PC-3 (cell line): Measurements from ENCODE around the gene VPS26B.

Experiments
- CTCF ChIP-seq: fragments of 300-600 bp; sonication (generic); conservative IDR thresholded peaks from 2 replicates; pipeline ENCODE4 v1.5.1; 2017; ENCODE audit warnings: antibody characterized with exemption, low read depth, mild to moderate bottlenecking, low read length
- EZH2 ChIP-seq: fragments of 300-600 bp; sonication (generic); IDR thresholded peaks from one replicate; pipeline ENCODE4 v1.6.1; 2017; ENCODE audit warnings: antibody characterized with exemption, mild to moderate bottlenecking, low read length; ENCODE audit not compliant: unreplicated experiment
- EZH2phosphoT487 ChIP-seq: fragments of 300-600 bp; sonication (generic); IDR thresholded peaks from 2 replicates; pipeline ENCODE4 v1.6.1; 2018; ENCODE audit warnings: mild to moderate bottlenecking, antibody characterized with exemption, low read length, borderline replicate concordance

- no peak for TF ChIP-seq CTCF
- TF ChIP-seq EZH2: no peak
- no peak for TF ChIP-seq EZH2phosphoT487
Measured at GRCh38 chr11:134273317-134273712, 48.8 kb downstream of the VPS26B start.
